HG02678 (cell line): ENCODE results near the gene AQP2.

Experiments
- ATAC-seq: cut with Tn5 transposase; IDR thresholded peaks from one replicate; pipeline ENCODE4 v1.9.1; 2021; ENCODE audit warnings: mild to moderate bottlenecking, moderate library complexity; ENCODE audit not compliant: unreplicated experiment

AQP2 gene

GRCh38 chr12:49920241-49920914 lies 30.2 kb upstream of the AQP2 start:
- ATAC-seq = no peak

DNA sequence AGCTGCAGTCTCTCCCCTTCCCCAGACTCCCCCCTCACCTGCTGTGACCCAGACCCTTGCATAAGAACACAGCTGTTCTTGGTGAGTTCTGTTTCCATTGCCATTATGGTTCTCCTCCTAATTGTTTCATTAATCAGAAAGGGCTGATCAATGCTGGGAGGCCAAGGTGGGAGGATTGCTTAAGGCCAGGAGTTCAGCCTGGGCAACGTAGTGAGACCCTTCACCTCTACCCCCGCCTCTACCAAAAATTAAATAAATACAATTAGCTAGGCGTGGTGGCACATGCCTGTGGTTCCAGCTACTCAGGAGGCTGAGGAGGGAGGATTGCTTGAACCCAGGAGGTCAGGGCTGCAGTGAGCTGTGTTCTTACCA lies 29.6 kb upstream of the AQP2 start:
- ATAC-seq = no peak

GRCh38 chr12:49921299-49921698 lies 29.2 kb upstream of the AQP2 start:
- ATAC-seq = no peak

DNA sequence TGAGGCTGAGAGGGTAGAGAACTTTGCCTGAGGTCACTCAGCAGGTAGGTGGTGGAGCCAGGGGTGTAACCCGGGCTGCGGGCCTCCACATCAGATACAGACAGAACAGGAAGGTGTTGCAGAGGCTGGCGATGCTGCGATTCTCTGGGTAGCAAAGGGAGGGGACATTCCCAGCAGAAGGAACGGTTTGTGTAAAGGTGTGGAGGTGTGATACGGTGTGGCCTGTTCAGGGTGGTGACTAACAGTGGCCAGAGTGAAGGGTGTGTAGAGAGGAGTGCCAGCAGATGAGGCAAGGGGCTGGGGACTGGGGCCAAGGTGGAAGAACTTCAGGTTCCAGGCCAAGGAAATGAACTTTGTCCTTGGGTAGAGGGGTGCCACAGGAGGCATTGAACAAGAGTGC lies 28.6 kb upstream of the AQP2 start:
- ATAC-seq = no peak

DNA sequence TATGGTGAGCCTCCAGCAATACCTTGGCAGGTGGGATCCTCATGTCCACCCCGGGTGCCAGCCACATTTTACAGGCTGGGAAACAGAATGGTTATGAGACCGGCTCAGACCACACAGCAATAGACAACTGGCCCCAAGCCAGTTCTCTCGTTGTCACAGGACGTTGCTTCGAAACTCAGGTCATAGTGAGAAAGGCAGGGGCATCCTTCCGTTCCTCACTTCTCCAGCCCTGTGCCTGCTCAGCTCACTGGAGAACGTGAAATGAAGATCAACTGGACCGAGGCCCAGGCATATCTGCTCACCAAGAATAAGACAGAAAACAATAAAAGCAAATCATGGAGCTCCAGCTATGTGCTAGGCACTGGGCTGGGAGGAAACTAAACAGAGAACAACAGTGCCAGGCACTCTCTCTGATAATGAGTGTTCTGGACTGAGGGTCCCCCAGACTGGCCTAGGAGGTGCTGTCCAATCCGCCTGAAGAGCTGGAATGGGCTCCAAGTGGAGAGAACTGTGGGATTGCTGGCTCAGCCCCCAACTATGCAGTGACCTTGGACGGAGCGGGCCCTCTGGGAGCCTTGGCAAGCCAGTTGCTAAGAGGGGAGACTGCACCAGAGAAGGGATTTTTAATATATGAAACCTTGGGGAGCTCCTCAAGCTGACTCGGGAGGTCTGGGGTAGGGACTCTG lies 28.0 kb upstream of the AQP2 start:
- ATAC-seq = no peak

DNA sequence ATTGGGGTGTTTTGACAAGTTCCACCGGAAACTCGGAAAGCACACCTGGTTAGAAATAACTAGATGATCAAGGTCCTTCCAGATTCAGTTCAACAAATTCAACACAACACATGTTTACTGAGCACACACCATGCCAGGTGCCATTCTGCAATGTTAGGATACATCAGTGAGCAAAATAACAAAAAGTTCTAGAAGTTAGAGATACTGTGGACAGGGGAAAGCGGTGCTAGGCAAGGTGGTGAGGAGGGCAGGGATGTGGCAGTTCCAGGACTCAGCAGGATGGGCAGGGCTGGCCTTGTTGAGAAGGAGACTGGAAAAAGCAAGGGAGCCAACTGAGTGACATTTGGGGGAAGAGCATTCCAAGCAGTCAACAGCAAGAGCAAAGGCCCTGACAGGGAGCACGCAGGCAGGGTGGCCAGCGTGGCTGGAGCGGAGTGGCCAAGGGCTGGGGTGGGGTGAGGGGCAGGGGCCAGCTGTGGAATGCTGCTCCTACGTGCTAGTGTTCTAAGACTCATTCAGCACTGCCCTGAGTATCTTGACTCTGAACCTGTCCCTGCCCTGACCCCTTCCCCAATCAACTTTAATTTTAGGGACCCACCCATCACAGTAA lies 27.4 kb upstream of the AQP2 start:
- no peak for ATAC-seq

DNA sequence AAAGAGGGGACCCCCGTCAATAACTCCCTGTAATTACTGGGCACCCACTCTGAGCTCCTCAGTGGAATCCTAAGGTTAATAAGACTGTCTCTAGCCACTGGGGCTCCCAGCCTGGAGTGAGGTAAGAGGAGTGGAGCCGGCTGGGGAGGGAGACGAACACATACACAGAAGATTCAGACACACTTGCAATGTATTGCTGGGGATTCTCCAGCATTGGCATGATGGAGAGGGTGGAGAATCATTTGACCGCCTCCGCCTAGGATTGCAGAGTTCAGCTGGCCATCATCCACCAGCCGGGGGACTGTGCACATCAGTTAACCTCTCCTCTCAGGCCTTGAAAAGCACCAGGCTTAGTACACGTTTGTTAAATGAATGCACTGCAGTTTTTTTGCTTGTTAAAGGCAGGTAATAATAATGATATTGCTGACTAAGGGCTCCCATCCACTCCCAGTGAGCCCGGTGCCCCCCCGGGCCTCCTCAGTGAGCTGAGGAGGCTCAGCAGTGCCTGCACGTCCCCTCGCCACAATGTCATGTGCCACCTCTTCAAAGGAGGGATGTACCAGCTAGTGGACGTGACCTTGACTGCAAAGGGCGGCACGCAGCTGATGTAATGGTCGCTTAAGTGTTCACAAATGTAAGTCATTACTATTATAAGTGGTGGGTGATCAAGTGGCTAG lies 26.5 kb upstream of the AQP2 start:
- no peak for ATAC-seq

GRCh38 chr12:49924628-49925246 lies 25.8 kb upstream of the AQP2 start:
- no peak for ATAC-seq

DNA sequence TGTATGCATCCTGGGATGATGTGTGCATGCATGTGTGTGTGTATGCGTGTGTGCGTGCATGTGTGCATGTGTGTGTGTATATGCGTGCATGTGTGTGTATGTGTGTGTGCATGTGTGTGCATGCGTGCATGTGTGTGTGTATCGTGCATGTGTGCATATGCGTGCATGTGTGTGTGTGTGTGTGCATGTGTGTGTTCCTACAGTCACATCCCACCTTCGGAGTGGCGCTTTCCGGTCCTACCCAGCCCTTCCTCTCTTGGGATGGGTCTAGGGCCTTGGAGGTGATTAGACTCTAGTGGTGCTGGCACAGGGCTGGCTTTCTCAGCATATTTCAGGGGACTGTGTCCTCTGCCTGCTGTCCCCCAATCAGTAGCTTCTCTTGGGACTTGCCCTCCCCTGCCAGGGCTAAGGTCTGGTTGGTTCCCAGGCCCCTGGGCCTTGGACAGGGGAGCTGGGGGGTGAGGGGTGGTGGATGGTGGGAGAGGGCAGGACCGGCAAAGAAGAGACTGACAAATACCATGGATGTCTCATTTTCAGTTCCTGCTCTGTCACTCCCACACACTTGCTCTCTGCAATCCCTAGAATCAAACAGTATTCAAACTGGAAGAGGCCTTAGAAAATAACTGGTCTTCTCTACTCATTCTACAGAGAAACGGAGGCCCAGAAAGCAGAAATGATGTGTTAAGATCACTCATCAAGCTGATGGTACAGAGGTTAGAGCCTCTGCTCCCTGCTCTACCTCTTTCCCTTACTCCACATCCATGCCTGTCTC lies 24.9 kb upstream of the AQP2 start:
- no peak for ATAC-seq

- ATAC-seq = no peak
These were observed 22.1 kb upstream of the AQP2 start for GRCh38 chr12:49928471-49928870.

DNA sequence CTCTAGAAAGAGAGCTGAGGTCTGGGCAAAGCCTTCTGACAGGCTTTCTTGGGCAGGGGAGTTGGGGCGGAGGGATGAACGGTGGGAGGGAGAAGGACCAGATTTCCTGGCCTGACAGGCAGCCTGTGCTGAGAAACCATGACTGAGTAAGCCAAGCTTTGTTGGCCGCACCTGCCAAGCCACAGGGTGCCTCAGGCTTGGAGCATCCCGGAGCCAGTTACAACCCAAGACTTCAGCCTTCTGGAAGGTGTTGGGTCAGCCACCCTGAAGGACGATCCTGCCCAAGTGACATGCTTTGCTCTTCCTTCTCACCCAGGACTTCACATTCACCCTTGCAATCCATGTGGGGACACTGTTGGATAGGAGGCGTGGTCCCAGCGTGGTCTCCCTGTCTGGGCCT lies 21.0 kb upstream of the AQP2 start:
- ATAC-seq = no peak

GRCh38 chr12:49930515-49931288 lies 19.8 kb upstream of the AQP2 start:
- no peak for ATAC-seq

DNA sequence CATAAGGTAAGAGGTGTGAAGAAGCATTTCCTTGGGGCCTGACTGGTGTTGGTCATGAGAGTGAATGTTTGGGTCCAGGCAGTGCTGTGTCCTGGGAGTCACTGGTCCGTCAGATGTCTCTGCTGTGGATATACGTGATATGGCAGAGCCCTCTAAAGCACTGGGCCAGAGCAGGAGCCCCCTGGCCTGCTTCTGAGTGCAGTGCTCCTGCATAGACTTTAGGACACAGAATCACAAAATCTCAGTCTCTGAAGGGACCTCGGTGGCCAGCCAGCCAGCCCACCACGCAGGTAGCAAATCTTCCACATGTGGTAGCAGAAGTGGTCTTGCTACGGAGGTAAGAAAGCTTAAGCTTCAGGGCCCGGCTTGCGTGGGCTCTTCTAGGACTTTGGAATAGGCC lies 18.5 kb upstream of the AQP2 start:
- ATAC-seq = no peak

GRCh38 chr12:49932533-49933130 lies 17.9 kb upstream of the AQP2 start:
- ATAC-seq = no peak

DNA sequence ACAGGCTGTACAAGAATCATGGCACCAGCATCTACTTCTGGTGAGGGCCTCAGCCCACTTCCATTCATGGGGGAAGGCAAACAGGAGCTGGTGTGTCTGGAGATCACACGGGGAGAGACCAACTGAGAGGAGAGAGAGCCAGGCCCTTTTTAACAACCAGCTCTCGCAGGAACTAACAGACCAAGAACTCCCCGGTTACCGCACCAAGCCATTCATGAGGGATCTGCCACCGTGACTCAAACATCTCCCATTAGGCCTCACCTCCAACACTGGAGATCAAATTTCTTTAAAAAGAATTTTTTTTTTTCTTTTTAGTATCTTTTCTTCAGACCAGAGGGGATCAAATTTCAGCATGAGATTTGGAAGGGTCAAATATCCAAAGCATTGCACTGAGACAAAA lies 16.7 kb upstream of the AQP2 start:
- no peak for ATAC-seq

DNA sequence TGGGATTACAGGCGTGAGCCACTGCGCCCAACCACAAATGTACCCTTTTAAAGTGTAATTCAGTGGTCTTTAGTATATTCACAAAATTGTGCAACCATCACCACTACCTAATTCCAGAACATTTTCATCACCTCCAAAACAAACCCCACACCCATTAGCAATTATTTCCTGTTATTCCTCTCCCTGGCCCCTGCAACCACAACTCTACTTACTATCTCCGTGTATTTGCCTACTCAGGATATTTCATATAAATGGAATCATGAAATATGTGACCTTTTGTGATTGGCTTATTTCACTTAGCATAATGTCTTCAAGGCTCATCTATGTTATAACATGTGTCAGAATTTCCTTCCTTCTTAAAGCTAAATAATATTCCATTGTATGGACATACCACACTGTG lies 16.0 kb upstream of the AQP2 start:
- ATAC-seq = no peak

DNA sequence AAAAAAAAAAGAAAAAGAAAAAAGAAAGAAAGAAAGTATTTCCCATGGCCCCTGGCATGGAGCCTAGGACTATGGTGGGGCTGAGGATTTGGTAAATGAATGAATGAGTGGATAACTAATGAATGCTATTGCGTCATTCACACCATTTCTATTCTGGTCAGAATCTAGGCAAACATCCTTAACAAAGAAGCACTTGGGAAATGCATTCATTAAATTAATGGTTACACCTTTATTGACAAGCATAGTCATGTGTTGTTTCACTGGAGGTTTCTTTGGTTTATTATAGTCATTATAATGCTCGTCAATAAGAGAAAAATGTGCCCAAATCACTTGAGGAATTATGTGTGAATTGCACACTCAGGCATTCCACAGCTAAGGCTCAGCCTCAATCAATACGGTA lies 13.6 kb upstream of the AQP2 start:
- no peak for ATAC-seq

- no peak for ATAC-seq
These were observed 12.8 kb upstream of the AQP2 start for GRCh38 chr12:49937639-49938300.

- ATAC-seq = no peak
These were observed 11.2 kb upstream of the AQP2 start for GRCh38 chr12:49939307-49939706.
